Stimulated activated CD8-positive, alpha-beta memory T cell treated with anti-CD3 and anti-CD28 coated beads, Interleukin-7, amount 100 ng/mL, for 1 hour (primary cell): ENCODE results near the gene PANX2.
"Not testable (repeated sequence)": the region's sequence is repeated elsewhere in the genome, so short reads cannot be mapped to it uniquely, and the experiment has no call there.

Source experiments
- DNase-seq, 2 donors: peaks; one replicate each; pipeline ENCODE4 v3.0.0-alpha.2; 2020; ENCODE audit warnings: low read depth in 2 of 2

Gene PANX2

GRCh38 chr22:50170453-50171318 lies at the start of gene PANX2:
TSS of gene PANX2 (plus strand) at chr22:50170731. CDS start at chr22:50170731, 0 bp downstream.
- no peak for DNase-seq

DNA sequence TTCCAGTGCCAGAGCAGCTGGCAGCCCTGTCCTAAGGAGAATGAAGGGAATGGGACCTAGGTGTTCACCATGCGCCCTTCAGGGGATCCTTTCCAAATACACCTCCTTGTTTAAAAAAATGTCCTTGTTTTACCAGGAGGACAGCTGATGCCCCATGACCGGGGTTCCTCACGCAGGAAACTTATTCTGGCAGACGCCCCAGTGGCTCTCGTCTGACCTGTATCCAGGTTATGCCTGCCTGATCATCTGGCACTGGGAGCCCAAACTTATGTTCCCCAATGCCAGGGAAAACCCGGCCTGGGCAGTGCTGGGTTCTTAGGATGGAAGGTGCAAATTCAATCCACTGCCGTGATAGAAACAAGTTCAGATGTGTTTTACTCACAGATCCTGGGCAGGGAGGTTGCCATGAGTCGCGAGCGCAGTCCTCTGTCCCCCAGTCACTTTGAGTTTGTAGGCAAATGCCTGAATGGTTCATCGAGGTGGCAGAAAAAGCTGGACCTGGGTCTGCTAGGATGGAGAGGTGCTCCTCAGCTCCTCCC lies 49.3 kb upstream of the PANX2 start:
- DNase-seq: no peak

- DNase-seq: no peak
These were observed 47.4 kb upstream of the PANX2 start for GRCh38 chr22:50123119-50123518.

GRCh38 chr22:50125029-50125428 lies 45.5 kb upstream of the PANX2 start:
- no peak for DNase-seq

DNA sequence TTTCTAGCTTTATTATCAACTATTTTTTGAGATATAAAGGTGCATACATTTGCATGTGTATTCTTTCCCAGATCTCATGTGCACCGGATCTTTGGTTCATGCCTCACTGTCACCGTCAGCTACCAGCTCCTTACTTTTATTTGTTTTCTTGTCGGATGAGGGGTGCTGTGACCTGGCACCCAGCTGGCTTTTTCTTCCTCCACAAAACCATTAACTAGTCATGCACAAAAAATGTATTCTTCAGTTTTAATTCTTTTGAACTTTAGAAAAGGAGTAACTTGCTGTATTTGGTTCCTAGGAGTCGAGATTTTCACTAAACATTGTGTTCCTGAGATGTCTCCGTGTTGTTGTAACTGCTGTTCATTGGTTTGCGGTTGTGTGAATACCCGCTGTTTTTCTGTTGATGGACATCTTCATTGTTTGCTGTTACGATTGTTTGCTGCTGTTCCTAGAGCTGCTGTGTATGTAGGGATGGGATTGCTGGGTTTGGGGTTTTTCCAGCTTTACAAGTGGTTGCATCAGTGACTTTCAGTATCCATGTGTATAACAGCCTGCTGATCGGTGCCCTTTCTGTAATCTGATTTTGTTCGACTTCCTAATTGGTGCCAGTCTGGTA lies 41.3 kb upstream of the PANX2 start:
- DNase-seq: no peak

- no peak for DNase-seq
These were observed 38.6 kb upstream of the PANX2 start for GRCh38 chr22:50131894-50132293.

DNA sequence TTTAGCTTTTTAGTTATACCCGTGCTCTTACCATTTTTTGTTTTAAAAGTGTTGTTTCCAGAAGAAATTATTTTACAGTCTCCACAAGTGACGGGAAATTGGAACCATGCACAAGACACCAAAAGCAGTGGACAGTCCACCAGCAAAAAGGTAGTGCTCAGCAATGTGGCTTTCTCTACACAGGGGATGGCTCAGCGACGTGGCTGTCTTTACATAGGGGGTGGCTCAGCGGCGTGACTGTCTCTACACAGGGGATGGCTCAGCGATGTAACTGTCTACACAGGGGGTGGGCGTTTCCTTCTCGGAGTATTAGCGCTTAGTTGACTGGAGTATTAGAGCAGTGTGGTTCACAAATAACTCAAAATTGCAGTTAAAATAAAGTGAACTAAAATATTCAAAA lies 36.0 kb upstream of the PANX2 start:
- DNase-seq: no peak

- no peak for DNase-seq
These were observed 33.9 kb upstream of the PANX2 start for GRCh38 chr22:50136581-50137015.

GRCh38 chr22:50137277-50137676 lies 33.3 kb upstream of the PANX2 start:
- not testable (repeated sequence) for DNase-seq

DNA sequence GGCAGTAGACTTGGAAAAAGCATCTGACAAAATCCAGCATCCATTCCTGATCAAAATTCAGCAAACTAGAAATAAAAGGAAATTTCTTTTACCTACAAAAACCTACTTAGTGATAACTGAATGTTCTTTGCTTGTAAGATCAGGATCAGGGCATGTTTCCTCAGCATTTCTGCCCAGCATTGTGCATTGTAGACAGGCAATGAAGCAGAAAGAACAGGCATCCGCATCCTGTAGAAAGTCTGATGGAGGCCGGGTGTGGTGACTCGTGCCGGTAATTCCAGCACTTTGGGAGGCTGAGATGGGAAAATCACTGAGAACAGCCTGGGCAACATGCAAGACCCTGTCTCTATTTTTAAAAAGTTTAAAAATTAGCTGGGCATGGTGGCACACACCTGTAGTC lies 32.5 kb upstream of the PANX2 start:
- no peak for DNase-seq

GRCh38 chr22:50138988-50139387 lies 31.5 kb upstream of the PANX2 start:
- no peak for DNase-seq

DNA sequence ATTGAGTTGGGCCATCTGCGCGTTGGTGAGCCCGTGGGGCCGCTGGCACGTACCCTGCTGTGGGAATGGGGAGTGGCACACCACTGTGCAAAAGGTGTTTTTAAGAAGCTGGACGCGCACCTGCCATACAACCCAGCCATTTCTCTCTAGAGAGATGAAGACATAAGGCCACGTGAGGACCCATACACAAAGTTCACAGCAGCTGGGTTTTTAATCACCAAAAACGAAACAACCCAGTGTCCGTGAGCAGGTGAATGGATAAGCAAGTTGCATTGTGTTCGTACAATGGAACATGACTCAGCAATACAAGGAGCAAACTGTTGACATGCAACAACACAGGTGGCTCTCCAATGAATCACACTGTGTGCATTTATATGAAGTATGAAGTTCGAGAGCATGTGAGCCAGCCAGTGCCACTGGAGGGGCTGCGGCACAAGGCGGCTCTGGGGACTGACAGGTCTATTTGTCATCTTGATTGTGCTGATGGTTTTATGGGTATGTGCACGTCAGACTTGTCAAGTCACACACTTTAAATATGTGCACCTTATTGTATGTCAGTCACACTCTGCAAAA lies 30.6 kb upstream of the PANX2 start:
- DNase-seq: no peak

- no peak for DNase-seq
These were observed 29.9 kb upstream of the PANX2 start for GRCh38 chr22:50140615-50141014.

- DNase-seq: no peak
These were observed 29.1 kb upstream of the PANX2 start for GRCh38 chr22:50141462-50141861.

DNA sequence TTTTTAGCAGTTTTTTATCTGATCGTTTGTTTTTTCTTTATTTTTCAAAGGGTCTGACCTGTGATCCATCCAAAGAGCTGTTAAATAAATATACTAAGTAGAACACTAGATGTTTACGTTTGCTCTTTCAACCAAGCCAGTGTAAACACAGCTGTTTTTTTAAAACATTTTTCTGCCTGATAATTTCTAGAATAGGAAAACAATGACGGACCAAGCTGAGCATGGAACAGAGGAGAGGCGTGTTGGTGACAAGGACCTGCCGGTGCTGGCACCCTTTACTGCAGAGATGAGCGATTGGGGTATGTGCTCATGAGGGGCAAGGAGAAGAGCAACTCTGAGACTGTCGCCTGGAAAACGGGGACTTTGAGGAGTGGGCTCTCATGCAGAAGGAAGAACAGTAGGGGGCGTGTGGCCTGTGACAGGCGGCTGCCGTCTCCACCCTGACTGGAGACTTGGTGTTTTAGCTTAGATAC lies 28.6 kb upstream of the PANX2 start:
- DNase-seq: no peak

DNA sequence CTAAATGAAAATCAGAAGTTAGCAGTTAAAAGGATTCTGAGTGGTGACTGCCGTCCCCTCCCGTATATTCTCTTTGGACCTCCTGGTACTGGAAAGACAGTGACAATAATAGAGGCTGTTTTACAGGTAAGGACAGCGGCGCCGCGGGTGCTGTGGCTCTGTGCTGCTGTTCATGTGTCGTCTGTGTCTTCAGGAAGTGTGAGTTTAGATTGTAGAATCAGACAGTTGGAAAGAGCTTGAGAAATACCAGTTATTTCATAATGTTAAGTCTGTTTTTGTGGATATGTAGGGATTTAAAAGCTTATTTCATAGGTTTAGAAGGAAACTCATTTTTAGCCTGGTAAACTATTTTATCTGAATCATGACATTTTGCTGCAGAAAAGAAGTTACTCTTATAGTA lies 27.4 kb upstream of the PANX2 start:
- DNase-seq: no peak

DNA sequence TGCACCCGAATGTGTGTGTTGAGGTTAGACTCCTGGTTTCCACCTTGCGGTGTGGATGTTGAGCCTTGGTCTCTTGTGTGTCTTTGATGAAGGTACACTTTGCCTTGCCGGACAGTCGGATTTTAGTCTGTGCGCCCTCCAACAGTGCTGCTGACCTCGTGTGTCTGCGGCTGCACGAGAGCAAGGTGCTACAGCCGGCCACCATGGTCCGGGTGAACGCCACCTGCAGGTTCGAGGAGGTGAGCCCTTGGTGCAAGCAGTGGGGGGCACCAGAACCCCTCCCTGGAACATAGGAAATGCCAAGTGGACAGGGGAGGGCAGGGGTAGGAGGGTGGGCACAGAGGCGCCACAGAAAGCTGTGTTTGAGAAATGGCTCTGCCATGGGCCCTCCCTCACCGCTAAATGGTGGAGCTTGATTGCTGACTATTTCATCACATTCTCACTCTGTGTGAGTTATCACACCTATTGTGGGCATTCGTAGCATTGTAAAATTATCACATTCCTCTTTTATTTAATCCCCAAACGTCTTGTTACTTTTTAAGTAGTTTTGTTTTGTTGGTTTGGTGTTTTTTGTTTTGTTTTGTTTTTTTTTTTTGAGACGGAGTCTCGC lies 26.4 kb upstream of the PANX2 start:
- DNase-seq: no peak

- DNase-seq: no peak
These were observed 24.7 kb upstream of the PANX2 start for GRCh38 chr22:50145721-50146438.

DNA sequence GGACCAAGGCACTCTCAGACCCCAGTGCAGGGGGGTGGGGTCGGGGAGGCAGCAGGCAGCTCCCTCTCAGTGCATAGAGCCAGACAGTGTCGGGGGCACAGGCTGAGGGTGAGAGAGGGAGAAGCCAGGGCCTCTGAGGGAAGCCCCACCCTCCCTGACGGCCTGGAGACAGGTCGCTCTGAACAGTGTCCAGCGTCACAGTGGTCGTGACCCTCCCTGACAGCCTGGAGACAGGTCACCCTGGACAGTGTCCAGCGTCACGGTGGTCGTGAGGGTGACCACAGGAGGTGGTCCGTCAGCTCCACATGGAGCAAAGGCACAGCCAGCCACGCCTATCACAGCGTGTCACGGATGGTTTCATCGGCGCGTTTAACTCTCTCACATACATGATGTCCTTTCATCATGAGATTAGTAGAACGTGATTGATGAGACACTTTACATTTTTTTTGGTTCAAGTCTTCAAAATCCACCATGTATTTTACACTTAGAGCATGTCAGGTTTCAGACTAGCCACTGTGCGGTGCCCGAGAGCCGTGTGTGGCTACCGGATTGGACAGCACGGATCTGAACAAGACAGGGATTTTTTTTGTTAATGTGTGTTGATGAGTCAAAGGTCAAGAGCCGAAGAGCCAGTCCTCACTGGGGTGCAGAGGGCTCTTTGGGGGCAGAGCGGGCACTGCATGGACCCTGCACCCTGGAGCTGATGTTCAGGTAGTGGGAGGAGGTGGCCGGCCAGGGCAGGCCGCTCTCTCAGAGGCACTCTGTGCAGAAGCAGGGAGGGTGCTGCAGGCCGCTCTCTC lies 23.9 kb upstream of the PANX2 start:
- no peak for DNase-seq
